HepG2 (cell line): ENCODE measurements around the gene SYMPK. TPM values are rescaled to one million over a fixed set of nuclear protein-coding genes. Genes with fewer than 3 reads are reported as not detected.

Experiments
- BCL6 ChIP-seq: IDR thresholded peaks from 2 replicates; pipeline ENCODE4 v1.6.1; 2016; ENCODE audit warnings: missing genetic modification reagents, missing compliant biosample characterization
- DBP ChIP-seq: sonication (generic); formaldehyde crosslinking; IDR thresholded peaks from 2 replicates; pipeline ENCODE4 v1.4.0; 2020; ENCODE audit warnings: missing genetic modification reagents; ENCODE audit errors: not compliant biosample characterization
- HOXA3 ChIP-seq: sonication (generic); formaldehyde crosslinking; IDR thresholded peaks from 2 replicates; pipeline ENCODE4 v1.5.0; 2020; ENCODE audit warnings: missing genetic modification reagents
- KLF11 ChIP-seq: IDR thresholded peaks from 2 replicates; pipeline ENCODE4 v1.6.1; 2016; ENCODE audit warnings: missing compliant biosample characterization
- MTERF4 ChIP-seq: sonication (generic); formaldehyde crosslinking; IDR thresholded peaks from 2 replicates; pipeline ENCODE4 v1.8.0; 2023; ENCODE audit warnings: mild to moderate bottlenecking, missing genetic modification reagents
- MXI1 ChIP-seq: IDR thresholded peaks from 3 replicates; pipeline ENCODE4 v1.6.1; 2012; ENCODE audit warnings: low read depth, low read length, inconsistent platforms, borderline replicate concordance
- NCOA5 ChIP-seq: sonication (generic); formaldehyde crosslinking; IDR thresholded peaks from 2 replicates; pipeline ENCODE4 v1.4.0; 2020; ENCODE audit warnings: missing genetic modification reagents
- NFE2L1 ChIP-seq: sonication (generic); formaldehyde crosslinking; IDR thresholded peaks from 2 replicates; pipeline ENCODE4 v1.4.0; 2020; ENCODE audit warnings: missing genetic modification reagents, mild to moderate bottlenecking, borderline replicate concordance
- NFE2L2 ChIP-seq: fragments of 150-350 bp; IDR thresholded peaks from 2 replicates; pipeline ENCODE4 v1.6.1; 2014; ENCODE audit warnings: low read length
- PAX8 ChIP-seq: sonication (generic); formaldehyde crosslinking; IDR thresholded peaks from 2 replicates; pipeline ENCODE4 v1.8.0; 2022; ENCODE audit warnings: mild to moderate bottlenecking, missing genetic modification reagents, borderline replicate concordance
- RXRA ChIP-seq: sonication (generic); formaldehyde crosslinking; IDR thresholded peaks from 2 replicates; pipeline ENCODE4 v1.5.1; 2020; ENCODE audit warnings: missing genetic modification reagents
- SMYD3 ChIP-seq: sonication (generic); formaldehyde crosslinking; IDR thresholded peaks from 2 replicates; pipeline ENCODE4 v1.8.1; 2023; ENCODE audit warnings: mild to moderate bottlenecking, missing genetic modification reagents
- ZBTB25 ChIP-seq: IDR thresholded peaks from 2 replicates; pipeline ENCODE4 v1.6.1; 2018; ENCODE audit warnings: missing genetic modification reagents
- ZBTB40 ChIP-seq, 2 experiments: fragments of 450-650 bp in 1 of 2; sonication (generic) in 1 of 2; formaldehyde crosslinking in 1 of 2; IDR thresholded peaks; 2 replicates each; pipeline versions ENCODE4 v1.6.1 to v1.8.0; 2016 to 2022; ENCODE audit warnings: antibody characterized with exemption in 1 of 2, mild to moderate bottlenecking in 1 of 2, missing genetic modification reagents in 1 of 2
- ZMYM3 ChIP-seq: sonication (generic); formaldehyde crosslinking; IDR thresholded peaks from 2 replicates; pipeline ENCODE4 v1.5.1; 2020; ENCODE audit warnings: mild to moderate bottlenecking, missing genetic modification reagents
- ZNF441 ChIP-seq: sonication (generic); formaldehyde crosslinking; IDR thresholded peaks from 2 replicates; pipeline ENCODE4 v1.7.0; 2021; ENCODE audit warnings: missing genetic modification reagents, borderline replicate concordance
- ZNF446 ChIP-seq: sonication (generic); formaldehyde crosslinking; IDR thresholded peaks from 2 replicates; pipeline ENCODE4 v1.5.0; 2020; ENCODE audit warnings: mild to moderate bottlenecking, missing genetic modification reagents
- ZNF468 ChIP-seq: sonication (generic); formaldehyde crosslinking; IDR thresholded peaks from 2 replicates; pipeline ENCODE4 v1.8.0; 2022; ENCODE audit warnings: mild to moderate bottlenecking, moderate library complexity, missing genetic modification reagents
- ZNF788 ChIP-seq: sonication (generic); formaldehyde crosslinking; IDR thresholded peaks from 2 replicates; pipeline ENCODE4 v1.5.0; 2020; ENCODE audit warnings: mild to moderate bottlenecking, missing genetic modification reagents, borderline replicate concordance
- polyA plus RNA-seq, 8 experiments: library from polyadenylated mRNA; depleted of rRNA in 3 of 8; stranded (reverse) in 7 of 8; unstranded in 1 of 8; fragments of >200 nt; fragmentation: Illumina TruSeq in 4 of 8; extraction: Trizol in 4 of 8; gene quantifications; 2 replicates each; pipeline versions ENCODE4 v1.2.1 to v1.2.3, GENCODE V29; 2011 to 2016; ENCODE audit warnings: low read depth in 4 of 8, missing spikeins in 1 of 8, mixed read lengths in 1 of 8; ENCODE audit not compliant: insufficient read depth in 1 of 8
- total RNA-seq, 5 experiments: library from RNA; depleted of rRNA; stranded (reverse); fragments of >200 nt; fragmentation: Illumina TruSeq; extraction: Trizol; gene quantifications; 2 replicates each; pipeline ENCODE4 v1.2.3, GENCODE V29; 2016; ENCODE audit warnings: low read depth in 1 of 5

The SYMPK gene
- total and polyA plus RNA-seq, 2 of the 13 experiments (the other 11 are each of a cell fraction or from before 2014, with no cell fraction given) = 21.9 to 55.7 TPM

GRCh38 chr19:45901432-45901911, 38.5 kb upstream of the SYMPK start (continued):
- TF ChIP-seq ZBTB40 (IDR thresholded peaks at IDR 0.05) (no peak), ZBTB40 (CRISPR knock-in tag; IDR thresholded peaks at IDR 0.05) (no peak), ZNF441 (CRISPR knock-in tag) (no peak), PAX8 (CRISPR knock-in tag) (no peak), ZBTB25 (CRISPR knock-in tag) (0 out of 2 replicates have a peak, but pooled peaks have one; percentile 21), SMYD3 (CRISPR knock-in tag) (no peak), ZNF468 (no peak), ZNF446 (CRISPR knock-in tag) (no peak), MXI1 (no peak), BCL6 (CRISPR knock-in tag) (peak; percentile 9; the same call in 1 of the 2 replicates), RXRA (CRISPR knock-in tag) (no peak), ZMYM3 (CRISPR knock-in tag) (0 out of 2 replicates have a peak, but pooled peaks have one; percentile 9), MTERF4 (CRISPR knock-in tag) (no peak), KLF11 (CRISPR knock-in tag) (no peak), NFE2L1 (no peak), HOXA3 (peak; percentile 83), DBP (no peak), ZNF788 (no peak), NFE2L2 (no peak), NCOA5 (CRISPR knock-in tag) (no peak)
